ENCODE results near the gene PERCC1. TPM values are rescaled to one million over a fixed set of nuclear protein-coding genes. Genes with fewer than 3 reads are reported as not detected.

The PERCC1 gene
- total RNA-seq, 2 donors from 2014 or later, result not detected

DNA sequence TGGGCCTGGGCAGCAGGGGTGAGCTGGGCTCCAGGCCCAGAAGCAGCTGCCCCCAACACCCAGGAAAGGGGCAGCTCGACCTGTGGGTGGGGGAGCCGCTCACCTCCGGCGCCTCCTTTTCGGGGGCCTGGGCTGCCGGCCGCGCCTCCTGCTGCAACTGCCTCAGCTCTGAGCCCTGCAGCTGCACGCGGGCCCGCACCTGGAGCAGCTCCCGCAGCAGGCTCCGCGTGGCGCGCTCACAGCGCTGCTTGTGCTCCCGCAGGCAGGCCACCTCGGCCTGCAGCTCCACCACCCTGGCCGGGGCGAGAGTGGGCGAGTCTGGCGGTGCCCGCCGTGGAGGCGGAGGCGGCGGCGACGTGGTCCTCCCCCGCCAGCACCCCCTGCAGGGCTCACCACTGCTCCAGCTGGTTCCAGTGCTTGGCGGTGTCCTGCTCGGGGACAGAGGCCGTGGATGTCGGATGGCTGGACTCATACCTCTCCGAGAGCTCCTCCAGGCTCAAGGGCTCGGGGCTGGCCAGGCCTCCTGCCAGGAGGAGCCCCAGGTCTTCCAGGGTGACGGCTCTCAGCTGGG, 12.6 kb downstream of the PERCC1 start:
- no peak overlapping the region for H3K4me3 ChIP-seq
- TF ChIP-seq, protein P1, sequence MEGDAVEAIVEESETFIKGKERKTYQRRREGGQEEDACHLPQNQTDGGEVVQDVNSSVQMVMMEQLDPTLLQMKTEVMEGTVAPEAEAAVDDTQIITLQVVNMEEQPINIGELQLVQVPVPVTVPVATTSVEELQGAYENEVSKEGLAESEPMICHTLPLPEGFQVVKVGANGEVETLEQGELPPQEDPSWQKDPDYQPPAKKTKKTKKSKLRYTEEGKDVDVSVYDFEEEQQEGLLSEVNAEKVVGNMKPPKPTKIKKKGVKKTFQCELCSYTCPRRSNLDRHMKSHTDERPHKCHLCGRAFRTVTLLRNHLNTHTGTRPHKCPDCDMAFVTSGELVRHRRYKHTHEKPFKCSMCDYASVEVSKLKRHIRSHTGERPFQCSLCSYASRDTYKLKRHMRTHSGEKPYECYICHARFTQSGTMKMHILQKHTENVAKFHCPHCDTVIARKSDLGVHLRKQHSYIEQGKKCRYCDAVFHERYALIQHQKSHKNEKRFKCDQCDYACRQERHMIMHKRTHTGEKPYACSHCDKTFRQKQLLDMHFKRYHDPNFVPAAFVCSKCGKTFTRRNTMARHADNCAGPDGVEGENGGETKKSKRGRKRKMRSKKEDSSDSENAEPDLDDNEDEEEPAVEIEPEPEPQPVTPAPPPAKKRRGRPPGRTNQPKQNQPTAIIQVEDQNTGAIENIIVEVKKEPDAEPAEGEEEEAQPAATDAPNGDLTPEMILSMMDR (IDR thresholded peaks at IDR 0.05), result no peak
- no peaks in the 10 kb centered on the region for H3K4me1 ChIP-seq
- peaks cover 31% of the 10 kb centered on the region for H3K36me3 ChIP-seq
- H3K27me3 ChIP-seq, result no peaks in the 10 kb centered on the region
- H3K27ac ChIP-seq, result no peak overlapping the region
- H3K9me3 ChIP-seq, result no peaks in the 10 kb centered on the region
- no peak for DNase-seq (ENCODE audit: low spot score)

DNA sequence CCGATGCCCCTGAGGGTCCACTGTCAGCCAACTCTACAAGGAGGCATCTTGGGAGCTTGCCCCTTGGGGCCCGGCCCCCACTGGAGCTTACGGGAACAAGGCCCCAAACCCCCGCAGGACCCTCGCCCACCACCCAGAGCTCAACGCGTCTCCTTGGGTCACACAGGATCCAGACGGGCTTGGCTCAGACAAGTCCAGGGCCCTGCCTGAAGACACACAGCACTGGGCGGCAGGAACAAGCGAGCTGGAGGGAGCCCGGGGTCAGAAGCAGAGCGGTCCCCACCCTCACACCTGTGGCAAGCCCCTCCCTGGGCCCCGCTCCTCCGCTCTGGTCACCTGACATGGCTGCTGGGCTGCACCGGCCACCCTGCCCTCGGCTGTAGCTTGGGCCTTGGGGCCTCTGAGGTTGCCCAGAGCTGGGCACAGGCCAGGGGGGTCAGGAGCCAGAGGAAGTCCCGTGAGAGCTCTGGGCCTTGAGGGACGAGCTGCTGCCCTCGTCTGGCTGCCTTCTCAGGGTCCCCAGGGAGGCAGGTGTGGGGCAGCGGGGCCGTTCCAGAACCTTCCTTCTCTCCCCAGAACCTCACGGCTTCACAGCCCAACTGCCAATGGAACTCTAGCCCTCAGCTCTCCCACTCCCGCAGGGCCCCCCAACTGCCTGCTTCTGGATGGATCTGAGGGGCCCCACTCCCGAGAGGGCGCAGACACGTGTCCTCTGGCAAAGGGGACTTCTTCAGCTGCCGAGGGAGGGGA, 13.3 kb downstream of the PERCC1 start, which contains the start of gene CCDC154:
TSS of gene CCDC154 (minus strand) at position 577 of the 750 bp plus-strand sequence. CDS start at position 343, 234 bp downstream.
- H3K27ac ChIP-seq, result no peak within 1 kb of the TSS
- H3K4me1 ChIP-seq, result no peaks in the 10 kb centered on the region
- TF ChIP-seq, protein P1 (IDR thresholded peaks at IDR 0.05), result no peak
- H3K27me3 ChIP-seq, result no peaks in the 10 kb centered on the region
- no peaks in the 10 kb centered on the region for H3K9me3 ChIP-seq
- peaks cover 31% of the 10 kb centered on the region for H3K36me3 ChIP-seq
- no peak within 1 kb of the TSS for H3K4me3 ChIP-seq
- no peak for DNase-seq (ENCODE audit: low spot score)

DNA sequence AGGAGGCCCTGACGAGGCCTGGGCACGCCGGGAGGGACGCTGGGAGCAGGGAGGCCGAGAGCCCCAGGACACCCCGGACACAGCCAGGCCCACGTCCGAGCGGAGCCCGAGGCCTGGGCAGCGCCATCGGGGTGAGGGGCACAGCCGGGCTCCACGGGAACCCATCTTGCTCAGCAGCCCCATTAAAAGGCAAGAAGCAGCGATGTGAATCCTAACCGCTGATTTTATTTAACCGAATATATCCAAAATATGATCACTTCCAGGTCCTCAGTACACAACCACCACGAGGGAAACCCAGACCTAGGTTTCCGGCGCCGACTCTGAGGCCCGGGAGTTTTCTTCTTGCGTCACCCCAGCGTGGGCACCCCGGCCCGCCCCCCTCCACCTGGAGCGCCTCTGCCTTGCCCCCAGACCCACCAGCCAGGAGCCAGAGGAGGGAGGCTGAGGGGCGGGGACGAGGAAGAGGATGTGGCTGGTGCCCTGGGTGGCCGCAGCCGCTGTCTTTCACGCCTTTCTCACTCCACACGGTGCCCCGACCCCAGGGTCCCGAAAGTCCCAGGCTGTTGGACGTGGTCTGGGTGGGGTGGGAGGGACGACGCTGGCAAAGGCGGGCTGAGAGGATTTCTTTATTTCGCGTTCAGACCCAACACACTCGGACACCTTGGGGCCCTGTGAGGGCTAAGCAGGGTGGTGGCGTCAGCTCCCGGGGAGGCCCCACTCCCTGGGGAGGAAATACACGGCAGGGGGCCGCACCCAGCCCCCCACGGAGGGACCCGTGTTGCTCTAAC, 14.0 kb downstream of the PERCC1 start:
- DNase-seq (ENCODE audit: low spot score), result no peak
- no peak overlapping the region for H3K4me3 ChIP-seq
- H3K27me3 ChIP-seq, result no peaks in the 10 kb centered on the region
- H3K9me3 ChIP-seq, result no peaks in the 10 kb centered on the region
- no peaks in the 10 kb centered on the region for H3K4me1 ChIP-seq
- H3K36me3 ChIP-seq, result peaks cover 37% of the 10 kb centered on the region
- H3K27ac ChIP-seq, result no peak overlapping the region
- TF ChIP-seq, protein P1 (IDR thresholded peaks at IDR 0.05), result no peak

DNA sequence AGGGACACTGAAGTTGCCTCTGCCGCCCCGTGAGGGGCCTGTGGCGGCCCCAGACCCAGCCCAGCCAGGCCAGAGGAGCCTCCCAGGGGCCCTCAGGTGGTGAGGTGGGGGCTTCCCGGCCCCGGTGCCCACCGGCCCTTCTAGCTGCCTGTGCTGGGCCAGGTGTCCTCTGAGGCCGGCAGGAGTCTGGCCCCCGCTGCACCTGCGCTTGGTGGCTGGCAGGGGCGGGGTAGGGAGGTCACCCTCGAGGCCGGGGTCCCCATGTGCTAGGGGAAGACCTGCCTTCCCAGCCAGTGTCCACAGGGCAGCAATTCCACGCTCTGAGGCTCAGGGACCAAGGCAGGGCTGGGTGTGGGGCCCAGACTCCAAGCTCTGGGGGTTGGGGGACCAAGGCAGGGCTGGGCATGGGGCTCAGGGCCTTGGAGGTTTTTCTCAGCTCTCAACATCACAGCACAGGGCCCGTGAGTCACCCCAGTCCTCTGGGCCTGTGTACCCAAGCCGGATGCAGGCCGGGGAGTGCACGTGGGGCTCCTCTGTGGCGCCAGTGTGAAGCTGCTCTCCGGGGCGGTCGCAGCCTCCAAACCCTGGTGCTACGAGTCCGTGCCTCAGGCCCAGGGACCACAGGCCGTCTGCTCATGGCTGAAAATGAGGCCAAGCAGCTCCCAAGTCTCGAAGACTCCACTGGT, 14.8 kb downstream of the PERCC1 start:
- H3K4me1 ChIP-seq, result no peaks in the 10 kb centered on the region
- H3K4me3 ChIP-seq, result no peak overlapping the region
- peaks cover 42% of the 10 kb centered on the region for H3K36me3 ChIP-seq
- no peak for DNase-seq (ENCODE audit: low spot score)
- no peak overlapping the region for H3K27ac ChIP-seq
- no peaks in the 10 kb centered on the region for H3K9me3 ChIP-seq
- TF ChIP-seq, protein P1 (IDR thresholded peaks at IDR 0.05), result no peak
- H3K27me3 ChIP-seq, result no peaks in the 10 kb centered on the region

DNA sequence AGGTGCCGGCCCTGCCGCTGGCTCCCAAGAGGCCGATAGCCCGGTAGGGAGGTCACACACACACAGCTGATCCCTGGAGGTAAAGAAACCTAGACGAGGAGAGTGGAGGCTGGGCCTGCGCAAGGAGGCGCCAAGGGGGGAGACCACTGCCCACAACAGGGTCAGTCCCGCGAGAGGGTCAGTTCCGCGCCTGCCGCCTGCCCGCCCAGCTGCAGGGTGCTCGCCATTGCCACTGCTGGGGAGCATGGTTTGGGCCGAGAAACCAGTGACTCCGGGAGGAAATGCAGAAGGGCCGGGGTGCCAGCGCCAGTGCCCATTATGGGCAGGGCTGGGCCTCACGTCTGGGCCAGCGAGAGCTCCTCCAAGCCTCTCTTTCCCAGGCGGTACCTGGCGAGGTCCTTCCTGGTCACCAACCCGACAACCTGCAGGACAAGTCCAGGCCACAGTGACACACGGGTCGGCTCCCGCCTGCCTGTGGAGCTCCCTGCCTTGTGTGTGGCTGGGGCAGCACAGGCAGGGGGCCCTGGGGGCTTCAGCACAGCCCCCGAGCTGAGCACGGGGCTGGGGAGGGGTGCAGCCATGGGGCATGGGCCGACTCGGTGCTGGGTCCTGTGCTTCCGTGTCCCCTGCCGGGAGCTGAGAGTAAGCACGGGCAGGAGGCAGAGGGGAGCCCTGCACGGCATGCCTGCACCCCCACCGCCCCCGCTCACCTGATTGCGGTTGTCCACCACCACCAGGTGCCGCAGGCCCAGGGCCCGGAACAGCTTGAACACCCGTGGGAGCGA, 15.6 kb downstream of the PERCC1 start:
- no peaks in the 10 kb centered on the region for H3K9me3 ChIP-seq
- H3K4me3 ChIP-seq, result no peak overlapping the region
- no peak overlapping the region for H3K27ac ChIP-seq
- no peaks in the 10 kb centered on the region for H3K27me3 ChIP-seq
- peaks cover 50% of the 10 kb centered on the region for H3K36me3 ChIP-seq
- no peaks in the 10 kb centered on the region for H3K4me1 ChIP-seq
- TF ChIP-seq, protein P1 (IDR thresholded peaks at IDR 0.05), result no peak
- DNase-seq (ENCODE audit: low spot score), result no peak
